MV-4-11 (cell line): ENCODE data around the gene FMOD.
A peak's percentile ranks its signal among the peaks of the same experiment; 100 is the strongest.
"Not testable (repeated sequence)": the region's sequence is repeated elsewhere in the genome, so short reads cannot be mapped to it uniquely, and the experiment has no call there.

Experiments
- DNase-seq: peaks from one replicate; lab custom pipeline; 2025; lab: John Stamatoyannopoulos, UW

FMOD gene

GRCh38 chr1:203326830-203327683 lies 23.9 kb downstream of the FMOD start:
- peak; percentile 88 for DNase-seq

GRCh38 chr1:203325418-203326091 lies 25.4 kb downstream of the FMOD start:
- peak; percentile 92 for DNase-seq

GRCh38 chr1:203325026-203325417 lies 25.9 kb downstream of the FMOD start:
- peak; percentile 77 for DNase-seq

- peak; percentile 31 for DNase-seq
Observed at GRCh38 chr1:203324105-203325025, 26.6 kb downstream of the FMOD start.

DNA sequence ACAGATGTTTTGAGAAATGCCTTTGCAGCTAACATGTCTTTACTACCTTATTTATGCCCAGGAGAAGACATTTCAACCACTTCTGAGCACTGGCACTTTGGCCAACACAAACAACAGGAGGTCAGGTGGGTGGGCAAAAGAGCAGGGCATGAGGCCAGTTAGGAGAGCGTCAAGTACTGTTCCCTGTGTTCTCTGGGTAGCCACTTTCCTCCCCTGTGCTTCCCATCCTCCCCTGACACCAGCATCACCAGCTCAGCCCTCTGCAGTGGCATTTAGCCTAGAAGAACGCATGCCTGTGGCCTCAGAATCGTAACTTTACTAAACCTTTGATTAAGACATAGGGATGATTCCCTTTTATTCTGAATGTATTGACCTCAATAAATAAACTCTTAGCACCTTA lies 27.3 kb downstream of the FMOD start:
- DNase-seq, result no peak

DNA sequence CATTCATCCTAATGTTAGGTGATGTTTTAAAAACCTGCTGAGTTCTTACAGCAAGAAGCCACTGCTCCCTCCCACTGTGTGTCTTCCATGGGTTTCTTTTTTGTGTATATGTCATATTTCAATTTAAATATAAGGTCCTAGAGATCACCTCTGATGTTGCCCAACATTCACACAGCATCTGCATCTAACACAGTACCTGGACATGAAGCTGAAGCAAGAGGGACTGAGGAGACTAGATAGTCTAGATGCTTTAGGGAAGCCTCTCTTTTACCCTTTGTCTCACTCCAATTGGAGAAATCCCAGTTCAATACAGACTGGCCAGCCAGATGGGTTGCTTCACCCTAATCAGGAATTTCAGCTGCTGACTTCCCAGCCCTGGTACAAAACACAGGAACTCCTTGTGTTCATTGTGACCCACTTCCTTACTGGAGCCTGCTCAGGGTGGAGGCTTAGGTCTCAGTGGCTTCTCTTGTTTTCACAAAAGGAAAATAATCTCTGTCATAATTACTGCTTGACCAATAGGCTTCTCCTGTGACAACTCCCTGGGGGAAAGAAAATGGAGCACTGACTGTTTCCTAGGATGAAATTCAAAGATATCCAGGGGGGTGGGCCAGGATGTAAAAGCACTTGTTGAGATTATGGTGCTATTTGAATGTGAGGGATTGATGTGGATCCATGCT lies 28.3 kb downstream of the FMOD start:
- DNase-seq, result no peak

DNA sequence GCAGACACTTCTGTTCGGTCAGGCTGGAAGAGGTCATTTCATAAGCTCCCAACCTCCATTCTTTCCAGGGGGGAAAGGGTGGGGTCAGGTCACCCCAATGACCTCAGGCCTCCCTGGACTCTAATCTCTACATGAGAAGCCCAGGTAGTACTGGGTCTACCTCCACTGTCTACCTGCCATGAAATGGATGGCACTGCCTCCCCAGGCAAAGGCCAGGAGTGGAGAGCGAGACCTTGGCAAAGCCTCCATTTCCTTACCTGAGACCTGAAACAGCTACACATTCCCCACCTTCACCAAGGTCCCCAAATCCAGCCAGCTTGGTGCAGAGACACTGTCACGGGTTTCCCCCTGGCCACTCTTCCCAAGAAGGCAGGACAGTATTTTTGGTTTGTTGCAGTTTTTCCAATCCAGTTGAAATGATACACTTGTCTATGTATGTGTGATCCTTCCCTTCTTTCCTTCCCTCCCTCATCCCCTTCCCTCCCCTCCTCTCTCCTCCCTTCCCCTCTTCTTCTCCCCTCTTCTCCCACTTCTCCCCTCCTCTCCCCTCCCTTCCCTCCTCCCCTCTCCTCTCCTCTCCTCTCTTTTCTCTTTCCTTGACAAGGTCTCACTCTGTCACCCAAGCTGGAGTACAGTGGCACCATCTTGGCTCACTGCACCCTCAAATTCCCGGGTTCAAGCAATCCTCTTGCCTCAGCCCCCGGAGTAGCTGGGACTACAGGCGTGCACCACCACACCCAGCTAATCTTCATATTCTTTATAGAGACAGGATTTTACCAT lies 29.5 kb downstream of the FMOD start:
- DNase-seq, result no peak

DNA sequence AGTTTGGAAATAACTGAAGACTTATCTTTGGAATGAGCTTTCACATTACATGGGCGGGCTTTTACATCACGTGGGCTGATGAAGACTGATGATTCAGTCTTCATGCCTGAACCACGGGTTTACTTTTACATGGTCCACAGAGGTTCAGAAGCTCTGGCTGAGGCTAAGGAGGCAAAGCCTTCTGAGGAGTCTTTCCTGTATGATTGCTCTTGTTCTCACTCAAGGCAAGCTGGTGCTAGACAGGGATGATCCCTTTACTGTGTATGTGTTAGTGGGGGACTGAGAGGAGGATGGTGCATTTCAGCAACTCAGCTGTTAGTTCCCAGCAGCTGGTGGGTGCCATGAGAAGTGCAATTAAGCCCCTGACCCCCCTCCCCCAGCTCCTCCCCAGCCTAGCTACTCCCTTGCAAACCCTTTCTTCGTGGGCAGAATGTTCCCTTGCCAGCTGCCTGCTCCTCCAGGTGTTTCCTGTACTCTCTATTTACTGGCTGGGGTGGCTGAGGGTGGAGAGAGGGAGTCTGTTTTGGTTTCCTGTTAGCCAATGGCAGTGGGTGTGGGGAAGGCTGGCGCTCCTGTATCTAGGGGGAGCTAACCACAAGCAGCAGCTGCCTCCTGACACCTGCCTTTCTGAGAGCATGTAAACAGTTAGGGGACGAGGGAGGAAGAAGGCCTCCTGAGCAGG lies 30.2 kb downstream of the FMOD start:
- DNase-seq, result peak; percentile 89

DNA sequence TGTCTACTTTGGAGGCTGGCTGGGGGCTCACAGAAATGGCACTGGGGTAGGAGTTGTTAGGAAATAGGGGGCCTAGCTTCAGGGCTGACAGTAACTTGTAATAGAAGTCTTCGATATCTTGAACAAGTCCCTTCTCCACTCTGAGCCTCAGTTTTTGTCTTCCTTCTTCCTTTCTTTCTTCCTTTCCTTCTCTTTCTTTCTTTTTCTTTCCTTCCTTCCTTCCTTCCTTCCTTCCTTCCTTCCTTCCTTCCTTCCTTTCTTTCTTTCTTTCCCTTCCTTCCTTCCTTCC lies 32.7 kb downstream of the FMOD start:
- no peak for DNase-seq

DNA sequence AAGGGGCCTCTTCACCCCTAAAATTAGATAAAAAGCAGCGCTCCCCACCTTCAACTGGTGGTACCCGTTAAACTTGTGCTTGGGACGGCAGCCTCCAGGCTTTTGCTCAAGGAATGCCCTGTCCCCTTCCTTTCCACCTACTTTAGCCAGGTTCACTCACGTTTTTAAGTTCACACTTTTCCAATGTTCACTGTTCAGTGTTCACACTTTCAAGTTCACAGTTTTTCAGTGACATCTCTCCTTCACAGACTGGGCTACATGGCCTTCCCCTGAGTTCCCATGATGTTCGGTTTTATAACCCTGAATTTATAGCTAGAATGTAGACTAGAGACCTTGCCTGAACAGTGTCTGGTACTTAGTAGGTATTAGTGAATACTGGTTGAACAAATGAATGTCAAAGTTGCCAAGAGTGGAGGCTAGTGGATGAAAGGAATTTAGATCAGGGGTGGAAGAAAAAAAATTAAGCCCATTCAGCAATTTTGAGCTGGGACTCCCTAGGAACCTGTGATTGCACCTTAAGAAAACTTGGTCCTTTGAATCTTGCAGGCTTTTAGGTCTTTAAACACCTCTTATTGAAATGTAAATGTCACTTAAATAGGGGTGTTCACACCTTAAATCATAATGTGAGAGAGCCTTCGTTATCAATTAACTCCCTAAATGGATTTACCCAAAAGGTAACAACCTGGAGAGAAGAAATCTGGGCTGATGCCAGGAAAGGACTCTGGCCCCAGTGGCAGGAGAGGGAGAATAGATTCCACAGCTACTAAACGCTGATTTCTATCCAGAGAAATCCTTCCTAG lies 33.3 kb downstream of the FMOD start:
- no peak for DNase-seq

DNA sequence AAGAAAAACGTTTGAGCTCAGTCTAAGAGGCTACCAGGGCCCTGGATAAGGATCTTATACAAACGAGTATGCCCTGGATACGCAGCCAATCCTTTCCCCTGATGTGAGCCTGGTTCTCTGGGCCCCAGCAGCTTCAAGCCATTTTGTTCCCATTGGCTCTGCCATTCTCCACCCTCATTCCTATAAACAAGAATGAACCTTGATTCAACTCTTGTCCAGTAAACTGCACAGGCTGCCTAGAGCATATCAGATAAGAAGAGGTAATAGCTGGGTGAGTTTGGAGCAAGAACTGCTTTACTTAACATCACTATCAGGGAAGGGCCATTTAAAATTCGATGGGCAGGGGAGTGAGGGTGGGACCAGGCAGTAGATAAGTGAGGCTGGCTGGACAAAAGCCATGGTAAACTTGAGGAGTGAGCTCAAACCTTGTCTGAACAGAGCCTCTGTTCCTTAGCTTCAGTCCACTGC lies 34.3 kb downstream of the FMOD start:
- no peak for DNase-seq

DNA sequence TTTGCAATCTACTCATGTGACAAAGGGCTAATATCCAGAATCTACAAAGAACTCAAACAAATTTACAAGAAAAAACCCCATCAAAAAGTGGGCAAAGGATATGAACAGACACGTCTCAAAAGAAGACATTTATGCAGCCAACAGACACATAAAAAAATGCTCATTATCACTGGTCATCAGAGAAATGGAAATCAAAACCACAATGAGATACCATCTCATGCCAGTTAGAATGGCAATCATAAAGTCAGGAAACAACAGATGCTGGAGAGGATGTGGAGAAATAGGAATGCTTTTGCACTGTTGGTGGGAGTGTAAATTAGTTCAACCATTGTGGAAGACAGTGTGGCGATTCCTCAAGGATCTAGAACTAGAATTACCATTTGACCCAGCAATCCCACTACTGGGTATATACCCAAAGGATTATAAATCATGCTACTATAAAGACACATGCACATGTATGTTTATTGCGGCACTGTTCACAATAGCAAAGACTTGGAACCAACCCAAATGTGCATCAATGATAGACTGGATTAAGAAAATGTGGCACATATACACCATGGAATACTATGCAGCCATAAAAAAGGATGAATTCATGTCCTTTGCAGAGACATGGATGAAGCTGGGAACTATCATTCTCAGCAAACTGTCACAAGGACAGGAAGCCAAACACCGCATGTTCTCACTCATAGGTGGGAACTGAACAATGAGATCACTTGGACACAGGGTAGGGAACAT lies 36.7 kb downstream of the FMOD start:
- DNase-seq, result not testable (repeated sequence)

DNA sequence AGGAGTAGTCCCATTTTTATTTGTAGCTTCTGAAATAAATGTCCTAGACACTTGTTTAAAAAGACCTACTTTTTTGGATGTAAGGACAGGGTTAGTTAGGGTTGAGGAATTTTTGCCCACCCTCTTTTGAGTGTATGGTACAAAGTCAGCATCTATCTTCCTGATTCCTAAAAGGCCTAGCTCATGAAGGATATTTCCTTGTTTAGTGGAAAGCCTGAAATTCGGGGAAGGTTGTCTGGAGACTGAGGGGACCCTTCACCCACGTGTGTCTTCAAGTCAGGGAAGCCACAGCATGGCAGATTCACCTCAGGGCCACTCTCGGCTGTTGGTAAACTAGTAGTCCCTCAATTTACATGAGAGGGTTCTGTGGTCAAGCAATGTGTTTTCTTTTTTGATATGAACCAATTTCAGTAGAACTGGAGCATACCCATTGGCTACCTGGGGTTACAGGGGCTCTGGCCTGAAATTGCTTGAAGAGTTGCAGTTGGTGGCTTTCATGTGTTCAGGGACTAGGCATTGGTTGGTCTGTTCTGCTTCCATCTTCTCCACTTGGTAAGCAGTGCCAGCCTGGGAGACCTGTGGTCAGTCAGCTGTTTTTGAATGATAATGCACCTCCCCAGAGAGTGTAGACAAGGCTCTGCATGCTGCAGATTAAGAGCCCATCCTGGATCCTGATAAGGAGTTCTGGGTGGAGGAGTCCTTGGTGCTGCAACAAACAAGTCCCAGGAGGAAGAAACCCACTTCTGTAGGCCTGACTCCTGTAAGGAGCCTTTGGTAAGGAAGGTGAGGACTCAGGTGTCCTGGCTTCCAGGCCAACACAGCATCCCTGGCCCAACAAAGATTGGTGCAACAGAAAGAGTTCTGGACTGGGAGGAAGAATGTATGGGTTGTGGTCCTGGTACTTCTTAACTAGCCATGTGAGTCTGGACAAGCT lies 39.3 kb downstream of the FMOD start:
- no peak for DNase-seq

DNA sequence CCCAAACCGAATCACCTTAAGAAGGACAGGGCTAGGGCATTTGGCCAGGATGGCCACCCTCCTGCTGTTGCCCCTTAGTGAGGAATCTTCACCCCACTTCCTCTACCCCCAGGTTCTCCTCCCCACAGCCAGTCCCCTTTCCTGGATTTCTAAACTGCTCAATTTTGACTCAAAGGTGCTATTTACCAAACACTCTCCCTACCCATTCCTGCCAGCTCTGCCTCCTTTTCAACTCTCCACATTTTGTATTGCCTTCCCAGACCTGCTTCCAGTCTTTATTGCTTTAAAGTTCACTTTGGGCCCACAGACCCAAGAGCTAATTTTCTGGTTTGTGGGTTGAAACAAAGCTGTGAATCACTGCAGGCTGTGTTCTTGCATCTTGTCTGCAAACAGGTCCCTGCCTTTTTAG lies 42.0 kb downstream of the FMOD start:
- DNase-seq, result no peak

DNA sequence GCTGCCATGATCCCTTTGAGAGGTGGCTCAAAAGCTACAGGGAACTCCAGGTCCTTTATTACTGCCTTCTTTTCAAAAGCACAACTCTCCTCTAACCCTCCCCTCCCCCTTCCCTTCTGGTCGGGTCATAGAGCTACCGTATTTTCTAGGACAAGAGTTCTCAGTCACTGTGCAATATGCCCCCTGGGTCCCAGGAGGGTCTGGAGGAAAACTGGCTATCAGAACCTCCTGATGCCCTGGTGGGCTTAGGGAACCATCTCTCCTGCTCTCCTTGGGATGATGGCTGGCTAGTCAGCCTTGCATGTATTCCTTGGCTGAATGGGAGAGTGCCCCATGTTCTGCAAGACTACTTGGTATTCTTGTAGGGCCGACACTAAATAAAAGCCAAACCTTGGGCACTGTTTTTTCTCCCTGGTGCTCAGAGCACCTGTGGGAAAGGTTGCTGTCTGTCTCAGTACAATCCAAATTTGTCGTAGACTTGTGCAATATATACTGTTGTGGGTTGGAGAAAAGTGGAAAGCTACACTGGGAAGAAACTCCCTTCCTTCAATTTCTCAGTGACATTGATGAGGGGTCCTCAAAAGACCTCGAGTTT lies 42.5 kb downstream of the FMOD start:
- DNase-seq, result no peak

GRCh38 chr1:203307641-203308126 lies 43.2 kb downstream of the FMOD start:
- DNase-seq, result no peak

GRCh38 chr1:203306965-203307541 lies 43.9 kb downstream of the FMOD start:
- DNase-seq, result no peak
